Aortic smooth muscle cell (primary cell): ENCODE measurements around the gene ZSCAN1. TPM values are rescaled to one million over a fixed set of nuclear protein-coding genes. Genes with fewer than 3 reads are reported as not detected.

Experiments used
- total RNA-seq: library from RNA; depleted of rRNA; stranded (reverse); fragments of >200 nt; gene quantifications from 2 replicates; pipeline ENCODE4 v1.2.3, GENCODE V29; 2014

Gene ZSCAN1
- not detected in 2 replicates for total RNA-seq

GRCh38 chr19:58033741-58034476, at the start of gene ZSCAN1:
ZSCAN1 (plus strand) TSS chr19:58034025; CDS start chr19:58037837, 3,812 bp downstream.

DNA sequence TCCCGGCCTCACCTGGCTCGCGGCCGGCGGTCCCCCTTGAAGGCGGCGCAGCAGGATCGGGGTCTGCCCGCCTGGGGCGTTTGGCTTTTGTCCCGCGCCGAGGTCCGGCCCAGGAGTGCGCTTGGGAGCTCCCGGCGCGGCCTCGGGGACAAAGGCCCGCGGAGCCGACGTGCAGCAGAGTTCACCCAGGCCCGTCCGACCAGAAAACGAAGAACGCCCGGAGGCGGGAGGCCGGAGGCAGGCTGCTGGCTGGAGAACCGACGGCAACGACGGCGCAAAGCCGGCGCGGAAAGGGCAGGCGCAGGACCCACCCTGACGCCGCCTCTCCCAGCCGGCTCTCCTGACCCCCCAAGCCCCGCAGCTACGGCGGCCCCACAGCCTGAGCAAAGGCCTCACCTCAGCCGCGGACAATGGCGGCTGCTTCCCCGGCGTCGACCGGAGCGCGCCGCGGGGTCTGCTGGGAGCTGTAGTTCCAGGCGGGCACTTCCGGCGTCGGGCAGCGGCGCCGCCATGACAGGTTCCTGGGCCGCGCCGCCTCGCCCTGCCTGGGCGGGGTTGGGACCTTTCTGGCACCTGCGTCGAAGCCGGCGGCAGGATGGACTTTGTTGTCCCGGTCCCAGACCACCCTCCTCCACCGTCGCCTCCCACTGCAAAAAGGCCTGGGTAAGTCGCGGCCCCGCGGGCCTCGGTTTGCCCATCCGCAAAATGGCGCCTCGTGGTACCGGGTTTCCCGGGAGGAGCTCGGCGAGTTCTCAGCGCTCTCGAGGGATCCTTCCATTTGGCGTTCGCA, 31.2 kb upstream of the ZSCAN1 start, which contains the start of gene ZNF606:
Gene ZNF606 (minus strand): TSS at position 437 of the 790 bp plus-strand sequence. CDS start 1,501 bp downstream, outside the sequence.

GRCh38 chr19:58059003-58059670, 25.3 kb downstream of the ZSCAN1 start, which contains the start of gene ZNF135:
ZNF135 (plus strand) TSS chr19:58059282; CDS start chr19:58060003, 721 bp downstream.

GRCh38 chr19:58097781-58098681, 64.2 kb downstream of the ZSCAN1 start, which contains the start of gene ZSCAN18:
ZSCAN18 (minus strand) TSS chr19:58098231; CDS start chr19:58090267, 7,964 bp downstream.

Other genes with a start within 250 kb of the ZSCAN1 start
- gene ZNF552, start 219.1 kb upstream of the ZSCAN1 start, total RNA-seq: 3.2 and 4.7 TPM in 2 replicates
- gene ZNF587B, start 203.7 kb upstream of the ZSCAN1 start, total RNA-seq: 20.8 and 22.9 TPM in 2 replicates
- gene ZNF587, start 184.2 kb upstream of the ZSCAN1 start, total RNA-seq: 19.3 and 20.5 TPM in 2 replicates
- 6.9 and 7.3 TPM in 2 replicates for gene ZNF814, start 145.0 kb upstream of the ZSCAN1 start, total RNA-seq
- 20.7 and 21.4 TPM in 2 replicates for gene ZNF417, start 117.4 kb upstream of the ZSCAN1 start, total RNA-seq
- 7.8 and 8.0 TPM in 2 replicates for gene ZNF418, start 98.6 kb upstream of the ZSCAN1 start, total RNA-seq
- 6.2 and 6.3 TPM in 2 replicates for gene ZNF256, start 86.3 kb upstream of the ZSCAN1 start, total RNA-seq
- gene C19orf18, start 59.5 kb upstream of the ZSCAN1 start, total RNA-seq: 0.25 and 0.53 TPM in 2 replicates
- gene ZNF606, start 31.2 kb upstream of the ZSCAN1 start, total RNA-seq: 9.0 and 10.7 TPM in 2 replicates
- 4.5 and 5.9 TPM in 2 replicates for gene ZNF135, start 25.3 kb downstream of the ZSCAN1 start, total RNA-seq
- gene ZSCAN18, start 64.2 kb downstream of the ZSCAN1 start, total RNA-seq: 27.9 and 37.5 TPM in 2 replicates
- 14.1 and 14.7 TPM in 2 replicates for gene ZNF329, start 116.8 kb downstream of the ZSCAN1 start, total RNA-seq
- 22.2 and 23.9 TPM in 2 replicates for gene ZNF274, start 149.0 kb downstream of the ZSCAN1 start, total RNA-seq
- gene ZNF544, start 194.9 kb downstream of the ZSCAN1 start, total RNA-seq: 32.6 and 34.4 TPM in 2 replicates
- gene ZNF8, start 244.9 kb downstream of the ZSCAN1 start, total RNA-seq: 2.9 and 3.3 TPM in 2 replicates